Endothelial cell of umbilical vein (primary cell): ENCODE results near the gene CAMSAP3.

Source experiments
- GATA2 ChIP-seq: IDR thresholded peaks from 2 replicates; pipeline ENCODE4 v1.7.0; 2011; ENCODE audit warnings: low read depth, mild to moderate bottlenecking, moderate library complexity, mixed read lengths, low read length; ENCODE audit not compliant: insufficient read length, insufficient read depth
- MYC ChIP-seq: IDR thresholded peaks from one replicate; pipeline ENCODE4 v1.6.1; 2011; ENCODE audit warnings: mild to moderate bottlenecking, low read depth, low read length
- POLR2A ChIP-seq: IDR thresholded peaks from 2 replicates; pipeline ENCODE4 v1.6.1; 2012; ENCODE audit warnings: low read depth, mild to moderate bottlenecking, control low read depth, low read length
- POLR2AphosphoS5 ChIP-seq: IDR thresholded peaks from 2 replicates; pipeline ENCODE4 v1.6.1; 2012; ENCODE audit warnings: low read depth, mild to moderate bottlenecking, control low read depth, low read length, moderate library complexity; ENCODE audit not compliant: insufficient read depth
- TF ChIP-seq, protein P1 (sequence below): IDR thresholded peaks from 2 replicates; pipeline ENCODE4 v1.6.1; 2011; ENCODE audit not compliant: insufficient read depth, insufficient read length

DNA sequence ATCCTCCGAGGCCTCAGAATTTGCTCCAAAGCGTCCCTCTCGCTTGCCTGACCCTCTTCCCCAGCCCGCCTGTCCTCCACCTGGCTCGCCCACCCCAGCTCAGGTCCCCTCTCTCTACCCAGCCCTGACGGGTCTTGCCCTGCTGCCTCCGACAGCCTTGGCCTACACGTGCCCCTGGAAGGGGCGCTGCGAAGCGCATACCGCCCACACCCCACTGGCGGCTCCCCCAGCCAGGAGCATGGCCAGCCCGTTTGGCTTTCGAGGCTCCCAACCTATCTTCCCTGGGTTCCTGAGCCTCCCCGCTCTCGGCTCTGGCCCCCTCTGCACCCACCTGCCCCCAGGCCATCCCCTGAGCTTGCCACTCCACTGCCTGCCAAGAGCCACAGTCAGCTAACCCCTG lies 29.1 kb downstream of the CAMSAP3 start:
- TF ChIP-seq POLR2A (no peak), GATA2 (no peak), MYC (no peak), POLR2AphosphoS5 (no peak)
- TF ChIP-seq, protein P1, sequence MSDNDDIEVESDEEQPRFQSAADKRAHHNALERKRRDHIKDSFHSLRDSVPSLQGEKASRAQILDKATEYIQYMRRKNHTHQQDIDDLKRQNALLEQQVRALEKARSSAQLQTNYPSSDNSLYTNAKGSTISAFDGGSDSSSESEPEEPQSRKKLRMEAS = no peak
